Measurements from ENCODE around the gene ZNF264.
"Not testable (repeated sequence)": the region's sequence is repeated elsewhere in the genome, so short reads cannot be mapped to it uniquely, and the experiment has no call there.

Gene ZNF264

GRCh38 chr19:57245959-57246358, 54.7 kb downstream of the ZNF264 start:
- DNase-seq (ENCODE audit: low spot score): no peak

DNA sequence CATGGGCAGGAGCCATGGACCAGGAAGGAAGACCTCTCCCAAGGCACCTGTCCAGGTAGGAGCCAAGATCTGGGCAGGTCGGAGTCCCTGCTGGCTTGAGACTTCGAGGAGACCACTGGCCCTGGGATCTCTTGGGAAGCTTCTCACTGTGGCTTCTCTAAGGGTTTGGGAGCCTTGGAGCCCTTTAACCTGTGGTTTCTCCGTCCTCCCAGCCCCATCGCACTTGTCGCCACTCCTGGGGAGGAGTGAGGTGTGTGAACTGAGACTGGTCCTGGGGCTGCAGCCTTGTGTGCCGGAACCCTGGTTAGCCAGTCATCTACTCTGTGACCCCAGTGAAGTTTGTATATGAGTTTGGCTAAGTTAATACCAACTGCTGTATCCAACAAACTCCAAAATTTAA, 57.3 kb downstream of the ZNF264 start:
- no peak for DNase-seq (ENCODE audit: low spot score)

DNA sequence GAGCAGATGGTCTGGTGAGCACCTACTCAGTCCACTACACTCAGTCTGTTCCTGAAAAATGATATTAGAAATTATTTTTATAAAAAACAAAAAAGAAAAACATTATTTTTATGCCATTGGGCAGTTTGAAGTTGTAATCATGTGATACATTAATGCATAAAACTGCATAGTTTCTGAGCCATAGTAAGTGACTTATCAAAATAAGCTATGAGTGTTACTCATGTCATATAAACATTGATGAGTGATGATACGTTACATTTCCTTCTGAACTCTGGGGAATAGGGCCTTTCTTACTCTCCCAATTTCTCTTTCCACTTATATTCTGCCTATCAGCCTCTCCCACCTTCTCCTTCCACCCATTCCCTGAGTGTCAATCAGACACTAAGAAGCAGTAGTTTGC, 58.0 kb downstream of the ZNF264 start:
- no peak for DNase-seq (ENCODE audit: low spot score)

DNA sequence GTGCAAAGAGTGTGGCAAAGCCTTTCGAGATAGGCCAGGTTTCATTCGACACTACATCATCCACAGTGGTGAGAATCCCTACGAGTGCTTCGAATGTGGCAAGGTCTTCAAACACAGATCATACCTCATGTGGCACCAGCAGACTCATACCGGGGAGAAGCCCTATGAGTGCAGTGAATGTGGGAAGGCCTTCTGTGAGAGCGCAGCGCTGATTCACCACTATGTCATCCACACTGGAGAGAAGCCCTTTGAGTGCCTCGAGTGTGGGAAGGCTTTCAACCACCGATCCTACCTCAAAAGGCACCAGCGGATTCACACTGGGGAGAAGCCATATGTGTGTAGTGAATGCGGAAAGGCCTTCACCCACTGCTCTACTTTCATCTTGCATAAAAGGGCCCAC, 62.5 kb downstream of the ZNF264 start:
- not testable (repeated sequence) for DNase-seq (ENCODE audit: low spot score)

- DNase-seq (ENCODE audit: low spot score): no peak
Measured at GRCh38 chr19:57262044-57262443, 70.7 kb downstream of the ZNF264 start.

GRCh38 chr19:57263244-57263741, 72.0 kb downstream of the ZNF264 start:
- DNase-seq (ENCODE audit: low spot score): no peak

GRCh38 chr19:57267291-57267690, 76.0 kb downstream of the ZNF264 start:
- DNase-seq (ENCODE audit: low spot score): no peak

- DNase-seq (ENCODE audit: low spot score): no peak
Measured at GRCh38 chr19:57269515-57270250, 78.4 kb downstream of the ZNF264 start.

DNA sequence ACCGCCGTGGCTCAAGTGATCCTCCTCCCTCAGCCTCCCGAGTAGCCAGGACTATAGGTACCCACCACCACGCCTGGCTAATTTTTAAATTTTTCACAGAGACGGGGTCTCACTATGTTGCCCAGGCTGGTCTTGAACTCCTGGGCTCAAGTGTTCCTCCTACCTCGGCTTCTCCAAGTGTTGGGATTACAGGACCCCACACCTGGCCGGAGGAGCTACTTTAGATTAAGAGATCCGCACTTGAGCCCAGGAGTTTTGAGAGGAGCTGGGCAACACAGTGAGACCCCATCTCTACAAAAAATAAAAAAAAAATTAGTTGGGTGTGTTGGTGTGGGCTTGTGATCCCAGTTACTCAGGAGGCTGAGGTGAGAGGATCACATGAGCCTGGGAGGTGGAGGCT, 80.0 kb downstream of the ZNF264 start:
- DNase-seq (ENCODE audit: low spot score): no peak
